ENCODE measurements around the gene CDKL5.

The CDKL5 gene

DNA sequence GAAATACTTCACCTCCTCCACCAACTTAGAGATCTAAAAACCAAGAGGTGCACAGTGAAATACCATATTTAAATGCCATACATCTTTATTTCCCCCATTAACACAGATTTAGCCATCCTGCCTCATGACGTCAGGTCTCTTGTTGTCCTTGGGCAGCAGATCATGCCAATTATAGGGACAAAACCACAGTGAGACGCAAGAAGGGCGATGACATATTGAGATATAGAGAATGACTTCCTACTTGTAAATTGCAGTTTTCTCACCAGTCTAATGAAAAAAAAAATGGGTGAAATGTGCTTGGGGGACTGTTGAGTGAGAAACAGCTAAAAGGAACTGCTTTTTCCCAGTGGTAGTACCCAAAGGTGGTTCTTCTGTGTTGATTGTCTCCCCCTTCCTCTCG, 222.2 kb downstream of the CDKL5 start:
- H3K9ac ChIP-seq (ENCODE audit: insufficient read length) = no peak overlapping the region
- no peak overlapping the region for H3K4me3 ChIP-seq
- no peaks in the 10 kb centered on the region for H3K9me3 ChIP-seq (ENCODE audit: low read depth, low read length)
- DNase-seq (ENCODE audit: low read depth, low spot score) = no peak
- TF ChIP-seq FOXP2 (optimal IDR thresholded peaks at IDR 0.05; ENCODE audit: control extremely low read depth, extremely low read length, insufficient read depth) (no peak), POLR2AphosphoS5 (IDR thresholded peaks at IDR 0.05; ENCODE audit: borderline replicate concordance, low read depth, low read length) (no peak), EZH2 (IDR thresholded peaks at IDR 0.05) (no peak)
- no peak overlapping the region for H3K27ac ChIP-seq
- no peaks in the 10 kb centered on the region for H3K36me3 ChIP-seq (ENCODE audit: insufficient read depth, low read length)

DNA sequence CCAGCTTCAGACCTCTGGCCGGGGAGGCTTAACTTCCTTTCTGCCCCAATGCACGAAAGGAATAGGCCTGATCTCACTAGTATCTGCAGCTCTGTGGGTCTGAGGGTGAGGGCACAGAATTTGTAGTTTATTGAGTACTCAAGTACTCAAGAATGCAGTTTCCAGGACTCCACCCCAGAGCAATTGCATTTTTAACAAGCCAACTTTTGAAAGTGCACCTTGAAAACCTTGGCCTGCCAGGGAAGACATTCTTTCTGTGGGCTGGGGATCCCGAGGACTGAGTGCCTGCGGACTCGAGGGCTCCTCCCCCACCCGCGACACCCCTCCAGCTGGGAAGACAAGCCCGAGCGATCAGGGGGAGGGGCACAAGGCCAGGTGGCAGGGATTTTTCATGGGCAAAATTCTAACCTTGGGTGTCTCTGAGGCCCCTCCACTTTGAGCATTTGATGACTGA, 224.1 kb downstream of the CDKL5 start:
- Histone ChIP-seq H3K27ac (no peak overlapping the region), H3K36me3 (ENCODE audit: insufficient read depth, low read length) (no peaks in the 10 kb centered on the region), H3K4me3 (no peak overlapping the region), H3K9ac (ENCODE audit: insufficient read length) (no peak overlapping the region), H3K9me3 (ENCODE audit: low read depth, low read length) (no peaks in the 10 kb centered on the region)
- no peak for DNase-seq (ENCODE audit: low read depth, low spot score)
- no peak for TF ChIP-seq POLR2AphosphoS5 (IDR thresholded peaks at IDR 0.05; ENCODE audit: borderline replicate concordance, low read depth, low read length)
- no peak for TF ChIP-seq FOXP2 (optimal IDR thresholded peaks at IDR 0.05; ENCODE audit: control extremely low read depth, extremely low read length, insufficient read depth)
- no peak for TF ChIP-seq EZH2 (IDR thresholded peaks at IDR 0.05)

GRCh38 chrX:18650662-18651061, 225.3 kb downstream of the CDKL5 start:
- no peak for TF ChIP-seq POLR2AphosphoS5 (IDR thresholded peaks at IDR 0.05; ENCODE audit: borderline replicate concordance, low read depth, low read length)
- no peak for TF ChIP-seq FOXP2 (optimal IDR thresholded peaks at IDR 0.05; ENCODE audit: control extremely low read depth, extremely low read length, insufficient read depth)
- no peak for TF ChIP-seq EZH2 (IDR thresholded peaks at IDR 0.05)
- no peaks in the 10 kb centered on the region for H3K9me3 ChIP-seq (ENCODE audit: low read depth, low read length)
- H3K4me3 ChIP-seq = no peak overlapping the region
- DNase-seq (ENCODE audit: low read depth, low spot score) = no peak
- H3K36me3 ChIP-seq (ENCODE audit: insufficient read depth, low read length) = no peaks in the 10 kb centered on the region
- no peak overlapping the region for H3K9ac ChIP-seq (ENCODE audit: insufficient read length)
- no peak overlapping the region for H3K27ac ChIP-seq

DNA sequence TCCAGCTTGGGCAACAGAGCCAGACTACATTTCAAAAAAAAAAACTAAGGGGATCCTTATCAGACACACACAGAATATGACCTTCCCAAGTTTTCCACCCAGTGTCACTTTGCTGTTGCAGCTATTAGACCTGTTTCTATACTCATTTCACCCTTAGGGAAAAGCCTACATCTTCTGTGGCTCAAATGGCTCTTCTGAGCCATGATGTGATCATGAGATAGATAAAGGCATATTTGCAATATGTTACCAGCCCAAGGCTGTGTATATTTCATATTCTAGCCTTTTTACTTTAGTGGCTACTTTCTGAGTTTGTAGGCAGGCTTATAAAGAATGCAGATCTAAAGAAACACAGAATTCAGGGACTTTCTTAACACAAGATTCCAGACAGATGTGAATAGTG, 227.2 kb downstream of the CDKL5 start:
- no peak for DNase-seq (ENCODE audit: low read depth, low spot score)
- Histone ChIP-seq H3K9ac (ENCODE audit: insufficient read length) (no peak overlapping the region), H3K27ac (no peak overlapping the region), H3K4me3 (no peak overlapping the region), H3K9me3 (ENCODE audit: low read depth, low read length) (no peaks in the 10 kb centered on the region), H3K36me3 (ENCODE audit: insufficient read depth, low read length) (no peaks in the 10 kb centered on the region)
- no peak for TF ChIP-seq FOXP2 (optimal IDR thresholded peaks at IDR 0.05; ENCODE audit: control extremely low read depth, extremely low read length, insufficient read depth)
- no peak for TF ChIP-seq EZH2 (IDR thresholded peaks at IDR 0.05)
- no peak for TF ChIP-seq POLR2AphosphoS5 (IDR thresholded peaks at IDR 0.05; ENCODE audit: borderline replicate concordance, low read depth, low read length)

DNA sequence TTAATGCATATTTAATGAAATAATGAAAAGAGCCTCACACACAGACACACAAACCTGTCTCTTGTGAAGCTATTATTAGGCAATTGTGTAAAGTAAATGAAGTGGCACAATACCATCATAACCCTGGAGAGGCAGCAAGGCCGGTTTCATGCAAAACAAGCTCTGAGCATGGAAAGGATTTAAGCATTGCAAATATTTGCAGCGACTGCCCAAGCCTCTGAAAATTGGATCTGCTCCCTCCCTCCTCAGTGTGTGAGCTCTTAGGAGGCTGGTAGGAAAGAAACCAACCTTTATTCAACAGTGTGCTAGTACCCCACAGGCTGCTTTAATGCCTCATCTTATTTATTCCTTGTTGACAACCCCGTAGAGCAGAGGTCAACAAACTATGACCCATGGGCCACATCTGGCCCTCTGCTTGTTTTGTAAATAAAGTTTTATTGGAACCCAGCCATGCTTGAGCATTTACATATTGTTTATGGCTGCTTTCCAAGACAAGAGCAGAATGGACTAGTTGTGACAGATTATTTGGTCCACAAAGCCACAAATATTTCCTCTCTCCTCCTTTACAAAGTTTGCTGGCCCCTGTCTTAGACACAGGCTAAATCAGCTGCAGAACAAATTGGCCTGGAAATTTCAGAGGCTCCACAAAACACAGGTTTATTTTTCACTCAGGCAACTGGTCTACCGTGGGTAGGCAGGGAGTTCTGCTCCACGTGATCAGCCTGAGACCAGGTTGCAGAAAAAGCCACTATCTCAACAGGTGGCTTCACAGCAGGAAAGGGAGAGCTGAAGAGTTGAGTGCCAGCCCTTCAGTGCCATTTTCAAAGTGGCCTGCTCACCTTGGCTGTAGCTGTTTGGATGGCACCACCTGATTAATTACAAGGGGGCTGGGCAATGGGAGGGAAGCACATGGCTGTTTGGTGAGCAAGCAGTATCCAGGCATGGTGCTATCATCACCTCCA, 229.7 kb downstream of the CDKL5 start:
- no peak for DNase-seq (ENCODE audit: low read depth, low spot score)
- H3K4me3 ChIP-seq = no peak overlapping the region
- no peaks in the 10 kb centered on the region for H3K36me3 ChIP-seq (ENCODE audit: insufficient read depth, low read length)
- no peaks in the 10 kb centered on the region for H3K9me3 ChIP-seq (ENCODE audit: low read depth, low read length)
- TF ChIP-seq FOXP2 (optimal IDR thresholded peaks at IDR 0.05; ENCODE audit: control extremely low read depth, extremely low read length, insufficient read depth) = no peak
- no peak for TF ChIP-seq EZH2 (IDR thresholded peaks at IDR 0.05)
- no peak for TF ChIP-seq POLR2AphosphoS5 (IDR thresholded peaks at IDR 0.05; ENCODE audit: borderline replicate concordance, low read depth, low read length)
- no peak overlapping the region for H3K9ac ChIP-seq (ENCODE audit: insufficient read length)
- no peak overlapping the region for H3K27ac ChIP-seq

- Histone ChIP-seq H3K9me3 (ENCODE audit: low read depth, low read length) (no peaks in the 10 kb centered on the region), H3K36me3 (ENCODE audit: insufficient read depth, low read length) (no peaks in the 10 kb centered on the region), H3K4me3 (no peak overlapping the region), H3K9ac (ENCODE audit: insufficient read length) (no peak overlapping the region), H3K27ac (no peak overlapping the region)
- TF ChIP-seq POLR2AphosphoS5 (IDR thresholded peaks at IDR 0.05; ENCODE audit: borderline replicate concordance, low read depth, low read length) (no peak), EZH2 (IDR thresholded peaks at IDR 0.05) (no peak), FOXP2 (optimal IDR thresholded peaks at IDR 0.05; ENCODE audit: control extremely low read depth, extremely low read length, insufficient read depth) (no peak)
- DNase-seq (ENCODE audit: low read depth, low spot score) = no peak
Observed at GRCh38 chrX:18661273-18661672, 235.9 kb downstream of the CDKL5 start.

GRCh38 chrX:18664947-18665346, 239.5 kb downstream of the CDKL5 start:
- no peak overlapping the region for H3K9ac ChIP-seq (ENCODE audit: insufficient read length)
- no peak for DNase-seq (ENCODE audit: low read depth, low spot score)
- no peaks in the 10 kb centered on the region for H3K36me3 ChIP-seq (ENCODE audit: insufficient read depth, low read length)

DNA sequence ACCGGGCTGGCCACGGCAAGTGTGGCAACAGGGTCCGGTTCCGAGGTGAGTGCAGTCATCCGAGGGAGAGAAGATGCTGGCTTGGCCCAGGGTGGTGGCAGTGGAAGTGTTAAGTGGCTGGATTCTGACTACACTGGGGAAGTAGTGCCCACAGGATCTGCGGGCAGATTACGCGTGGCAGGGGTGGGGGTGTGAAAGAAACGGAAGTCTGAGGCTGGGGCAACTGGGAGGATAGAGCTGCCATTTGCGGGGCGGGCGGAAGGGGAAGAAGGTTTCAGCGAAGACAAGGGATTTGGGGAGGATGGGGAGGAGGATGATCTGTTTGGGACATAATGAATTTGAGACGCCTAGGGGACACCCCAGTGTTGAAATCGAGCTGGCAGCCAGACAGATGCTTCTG, 241.2 kb downstream of the CDKL5 start:
- H3K9me3 ChIP-seq (ENCODE audit: low read depth, low read length) = no peaks in the 10 kb centered on the region
- H3K36me3 ChIP-seq (ENCODE audit: insufficient read depth, low read length) = no peaks in the 10 kb centered on the region
- no peak for DNase-seq (ENCODE audit: low read depth, low spot score)
- no peak overlapping the region for H3K9ac ChIP-seq (ENCODE audit: insufficient read length)
- no peak overlapping the region for H3K27ac ChIP-seq
- no peak overlapping the region for H3K4me3 ChIP-seq
- no peak for TF ChIP-seq FOXP2 (optimal IDR thresholded peaks at IDR 0.05; ENCODE audit: control extremely low read depth, extremely low read length, insufficient read depth)
- no peak for TF ChIP-seq EZH2 (IDR thresholded peaks at IDR 0.05)
- no peak for TF ChIP-seq POLR2AphosphoS5 (IDR thresholded peaks at IDR 0.05; ENCODE audit: borderline replicate concordance, low read depth, low read length)

More at GRCh38 chrX:18664947-18665346, 239.5 kb downstream of the CDKL5 start:
- Histone ChIP-seq H3K4me3 (no peak overlapping the region), H3K9me3 (ENCODE audit: low read depth, low read length) (no peaks in the 10 kb centered on the region), H3K27ac (no peak overlapping the region)
- TF ChIP-seq EZH2 (IDR thresholded peaks at IDR 0.05) = no peak
- no peak for TF ChIP-seq POLR2AphosphoS5 (IDR thresholded peaks at IDR 0.05; ENCODE audit: borderline replicate concordance, low read depth, low read length)
- no peak for TF ChIP-seq FOXP2 (optimal IDR thresholded peaks at IDR 0.05; ENCODE audit: control extremely low read depth, extremely low read length, insufficient read depth)

All from SK-N-MC (cell line).